Keratinocyte (primary cell): ENCODE data around the gene IQGAP3. TPM values are rescaled to one million over a fixed set of nuclear protein-coding genes. Genes with fewer than 3 reads are reported as not detected.

Source experiments
- DNase-seq: peaks from one replicate; pipeline ENCODE4 v3.0.0-alpha.2; 2011; ENCODE audit warnings: low read depth, missing footprints, low spot score
- FAIRE-seq: peaks from 2 replicates; lab custom pipeline; 2011; peaks lifted over from hg19 to GRCh38; lab: Jason Lieb, UNC
- H2AFZ ChIP-seq: 2 replicates; pipeline ENCODE4 v1.6.0; 2012; ENCODE audit warnings: low read length, control low read depth, inconsistent platforms; ENCODE audit not compliant: control insufficient read depth
- H3K27ac ChIP-seq: 2 replicates; pipeline ENCODE4 v1.5.1; 2011; ENCODE audit warnings: low read length; ENCODE audit not compliant: control insufficient read depth, insufficient read depth
- H3K27me3 ChIP-seq: 3 replicates; pipeline ENCODE4 v1.6.0; 2011; ENCODE audit warnings: low read length; ENCODE audit not compliant: control insufficient read depth, insufficient read depth; ENCODE audit errors: extremely low read depth
- H3K36me3 ChIP-seq, 2 experiments: 2 replicates in 1 of 2; 3 replicates in 1 of 2; pipeline ENCODE4 v1.5.1; 2011; ENCODE audit warnings: low read length in 2 of 2, mild to moderate bottlenecking in 1 of 2; ENCODE audit not compliant: control insufficient read depth in 2 of 2, insufficient read depth in 2 of 2; ENCODE audit errors: extremely low read depth in 1 of 2
- H3K4me1 ChIP-seq: 3 replicates; pipeline ENCODE4 v1.5.1; 2011; ENCODE audit warnings: low read length; ENCODE audit not compliant: control insufficient read depth, insufficient read depth; ENCODE audit errors: extremely low read depth
- H3K4me2 ChIP-seq: 3 replicates; pipeline ENCODE4 v1.6.0; 2011; ENCODE audit warnings: low read depth, low read length; ENCODE audit not compliant: control insufficient read depth, insufficient read depth; ENCODE audit errors: extremely low read depth
- H3K4me3 ChIP-seq, 3 experiments: fragments of 200-600 bp in 1 of 3; sonication (generic) in 1 of 3; 2 replicates in 2 of 3; 3 replicates in 1 of 3; pipeline ENCODE4 v1.5.1; 2011 to 2016; ENCODE audit warnings: low read length in 3 of 3, mild to moderate bottlenecking in 3 of 3, control low read depth in 2 of 3, inconsistent platforms in 1 of 3, low read depth in 1 of 3, mixed read lengths in 1 of 3, mixed run types in 1 of 3, moderate library complexity in 1 of 3; ENCODE audit not compliant: control insufficient read depth in 2 of 3, insufficient read depth in 2 of 3; ENCODE audit errors: extremely low read depth in 1 of 3
- H3K79me2 ChIP-seq: 2 replicates; pipeline ENCODE4 v1.6.0; 2012; ENCODE audit warnings: low read length; ENCODE audit not compliant: control insufficient read depth, insufficient read depth
- H3K9ac ChIP-seq: 3 replicates; pipeline ENCODE4 v1.6.0; 2011; ENCODE audit warnings: low read length; ENCODE audit not compliant: control insufficient read depth, insufficient read depth; ENCODE audit errors: extremely low read depth
- H3K9me1 ChIP-seq: 3 replicates; pipeline ENCODE4 v1.6.0; 2011; ENCODE audit warnings: low read length; ENCODE audit not compliant: control insufficient read depth, insufficient read depth; ENCODE audit errors: extremely low read depth
- H3K9me3 ChIP-seq: 2 replicates; pipeline ENCODE4 v1.5.1; 2012; ENCODE audit warnings: low read depth, low read length; ENCODE audit not compliant: control insufficient read depth
- H4K20me1 ChIP-seq: 3 replicates; pipeline ENCODE4 v1.6.0; 2011; ENCODE audit warnings: low read length; ENCODE audit not compliant: control insufficient read depth, insufficient read depth; ENCODE audit errors: extremely low read depth
- CTCF ChIP-seq, 3 experiments: IDR thresholded peaks in 1 of 3; conservative IDR thresholded peaks in 1 of 3; optimal IDR thresholded peaks in 1 of 3; 2 replicates in 2 of 3; 3 replicates in 1 of 3; pipeline versions ENCODE3 to v1.5.1; 2011; ENCODE audit warnings: low read length in 3 of 3, mild to moderate bottlenecking in 3 of 3, moderate library complexity in 2 of 3, control low read depth in 1 of 3, inconsistent platforms in 1 of 3; ENCODE audit not compliant: insufficient read depth in 2 of 3; ENCODE audit errors: extremely low read depth in 1 of 3
- EZH2 ChIP-seq: IDR thresholded peaks from one replicate; pipeline ENCODE4 v1.6.1; 2012; ENCODE audit warnings: inconsistent platforms, mild to moderate bottlenecking, low read length, moderate library complexity
- dilution Hi-C: fragments of 300-500 bp; cut with MboI; formaldehyde crosslinking; loops from one replicate; pipeline ENCODE4 v1.7.0; 2020; ENCODE audit warnings: low sequenced_read_pairs; ENCODE audit not compliant: extremely low pct_ligation_motif_present
- polyA plus RNA-seq, 5 experiments: library from polyadenylated mRNA; depleted of rRNA in 3 of 5; stranded (reverse) in 3 of 5; stranded (forward) in 1 of 5; unstranded in 1 of 5; fragments of >200 nt; gene quantifications; 1 replicate in 1 of 5; 2 replicates in 3 of 5; 3 replicates in 1 of 5; pipeline versions ENCODE4 v1.2.1 to v1.2.3, GENCODE V29; 2011 to 2012; ENCODE audit warnings: missing spikeins in 2 of 5, low read depth in 1 of 5, low replicate concordance in 1 of 5

Gene IQGAP3
- polyA plus RNA-seq, 1 donor (not counting 4 experiments of a cell fraction or from before 2014, with no cell fraction given) = 5.3 TPM

- Histone ChIP-seq H3K36me3 (peaks cover 46 to 51% of the 10 kb centered on the region in 2 experiments), H4K20me1 (peaks cover 16% of the 10 kb centered on the region), H3K4me3 (no peak overlapping the region), H2AFZ (no peak overlapping the region), H3K9ac (no peak overlapping the region), H3K9me3 (no peaks in the 10 kb centered on the region), H3K27me3 (no peaks in the 10 kb centered on the region), H3K79me2 (peaks cover 41% of the 10 kb centered on the region), H3K9me1 (peaks cover 2% of the 10 kb centered on the region), H3K4me1 (no peaks in the 10 kb centered on the region), H3K27ac (no peak overlapping the region), H3K4me2 (no peak overlapping the region)
- dilution Hi-C loops = no loop called here
- no peak for TF ChIP-seq EZH2
- TF ChIP-seq CTCF (optimal IDR thresholded peaks at IDR 0.05 in 1 of 3, IDR thresholded peaks at IDR 0.05 in 1 of 3, conservative IDR thresholded peaks at IDR 0.05 in 1 of 3; ENCODE audit: extremely low read depth in 1 of 3, insufficient read depth in 2 of 3, low read length in 3 of 3) = no peak
- no peak for FAIRE-seq
- DNase-seq = no peak
Observed at GRCh38 chr1:156483397-156483796, 89.0 kb downstream of the IQGAP3 start.

- no peak overlapping the region for H3K9ac ChIP-seq
- H3K79me2 ChIP-seq = peaks cover 30% of the 10 kb centered on the region
- H3K4me1 ChIP-seq = peaks cover 5% of the 10 kb centered on the region
- H3K36me3 ChIP-seq = peaks cover 49 to 55% of the 10 kb centered on the region in 2 experiments
- H4K20me1 ChIP-seq = peaks cover 10% of the 10 kb centered on the region
- DNase-seq (no peak), FAIRE-seq (no peak)
- no peak overlapping the region for H3K4me2 ChIP-seq
- no peak overlapping the region for H3K4me3 ChIP-seq
- no peak overlapping the region for H3K27ac ChIP-seq
- no peak overlapping the region for H2AFZ ChIP-seq
- peaks cover 5% of the 10 kb centered on the region for H3K9me1 ChIP-seq
- TF ChIP-seq CTCF (optimal IDR thresholded peaks at IDR 0.05 in 1 of 3, IDR thresholded peaks at IDR 0.05 in 1 of 3, conservative IDR thresholded peaks at IDR 0.05 in 1 of 3; ENCODE audit: extremely low read depth in 1 of 3, insufficient read depth in 2 of 3, low read length in 3 of 3) (no peak), EZH2 (no peak)
- no peaks in the 10 kb centered on the region for H3K27me3 ChIP-seq
- no peaks in the 10 kb centered on the region for H3K9me3 ChIP-seq
- dilution Hi-C loops = no loop called here
Observed at GRCh38 chr1:156482276-156482675, 90.1 kb downstream of the IQGAP3 start.
